H1 (cell line): ENCODE results near the gene EXOSC7.

Experiments used
- ATF2 ChIP-seq: IDR thresholded peaks from 2 replicates; pipeline ENCODE4 v1.6.1; 2012; ENCODE audit warnings: low read length, inconsistent platforms
- CTCF ChIP-seq, 3 experiments: IDR thresholded peaks; 1 replicate in 2 of 3; 2 replicates in 1 of 3; pipeline versions ENCODE4 v1.5.1 to v1.6.1; 2011; ENCODE audit warnings: low read length in 3 of 3, mild to moderate bottlenecking in 3 of 3, inconsistent platforms in 2 of 3, low read depth in 1 of 3, moderate library complexity in 1 of 3; ENCODE audit not compliant: insufficient read depth in 1 of 3; ENCODE audit errors: control extremely low read depth in 1 of 3
- E2F6 ChIP-seq: IDR thresholded peaks from 2 replicates; pipeline ENCODE4 v1.6.1; 2012; ENCODE audit warnings: inconsistent platforms
- EGR1 ChIP-seq: IDR thresholded peaks from 2 replicates; pipeline ENCODE4 v1.6.1; 2011; ENCODE audit warnings: low read depth, low read length, borderline replicate concordance
- JUN ChIP-seq: IDR thresholded peaks from 2 replicates; pipeline ENCODE4 v1.6.1; 2011; ENCODE audit warnings: low read depth, mild to moderate bottlenecking, improper control_type of control experiment, low read length
- JUND ChIP-seq: IDR thresholded peaks from 2 replicates; pipeline ENCODE4 v1.6.1; 2011; ENCODE audit warnings: mild to moderate bottlenecking, improper control_type of control experiment, low read length
- POLR2A ChIP-seq, 2 experiments: IDR thresholded peaks; 1 replicate in 1 of 2; 2 replicates in 1 of 2; pipeline ENCODE4 v1.6.1; 2011; ENCODE audit warnings: low read depth in 2 of 2, low read length in 2 of 2, mild to moderate bottlenecking in 2 of 2; ENCODE audit errors: control extremely low read depth in 1 of 2
- SAP30 ChIP-seq: fragments of 300-600 bp; sonication (generic); IDR thresholded peaks from 2 replicates; pipeline ENCODE4 v1.7.1; 2012; ENCODE audit warnings: low read length, moderate library complexity, mild to moderate bottlenecking, inconsistent platforms; ENCODE audit not compliant: insufficient read depth, insufficient replicate concordance
- YY1 ChIP-seq: IDR thresholded peaks from 2 replicates; pipeline ENCODE4 v1.6.1; 2011; ENCODE audit warnings: low read depth, mild to moderate bottlenecking, low read length

GRCh38 chr3:44958386-44958785 lies 17.7 kb upstream of the EXOSC7 start:
- TF ChIP-seq CTCF (IDR thresholded peaks at IDR 0.05; ENCODE audit: control extremely low read depth in 1 of 3, insufficient read depth in 1 of 3, low read depth in 1 of 3, low read length in 3 of 3) (no peak), YY1 (no peak), E2F6 (no peak), EGR1 (no peak), JUN (no peak), ATF2 (no peak), SAP30 (no peak), POLR2A (IDR thresholded peaks at IDR 0.05; ENCODE audit: control extremely low read depth in 1 of 2, low read depth in 2 of 2, low read length in 2 of 2) (no peak), JUND (no peak)
